DND-41 (cell line): ENCODE measurements around the gene TBCD.
A peak's percentile ranks its signal among the peaks of the same experiment; 100 is the strongest.

Experiments used
- ATAC-seq: fragments of 200-7000 bp; cut with Tn5 transposase; 3 replicates; pipeline ENCODE4 v1.9.1; 2021; ENCODE audit warnings: low read depth; ENCODE audit not compliant: insufficient read depth
- DNase-seq: peaks from one replicate; pipeline ENCODE4 v3.0.0-alpha.2; 2020
- H2AFZ ChIP-seq: 2 replicates; pipeline ENCODE4 v1.6.0; 2012; ENCODE audit warnings: low read depth, low read length
- H3K27ac ChIP-seq: 2 replicates; pipeline ENCODE4 v1.5.1; 2012; ENCODE audit warnings: low read length, inconsistent platforms
- H3K27me3 ChIP-seq: fragments of 200-600 bp; sonication (generic); 2 replicates; pipeline ENCODE4 v1.6.0; 2012; ENCODE audit warnings: low read length, mild to moderate bottlenecking, inconsistent platforms; ENCODE audit not compliant: insufficient read depth, poor library complexity
- H3K36me3 ChIP-seq: 2 replicates; pipeline ENCODE4 v1.5.1; 2012; ENCODE audit warnings: low read length, inconsistent platforms; ENCODE audit not compliant: insufficient read depth
- H3K4me1 ChIP-seq: 2 replicates; pipeline ENCODE4 v1.5.1; 2012; ENCODE audit warnings: mild to moderate bottlenecking, low read length; ENCODE audit not compliant: insufficient read depth
- H3K4me2 ChIP-seq: 2 replicates; pipeline ENCODE4 v1.6.0; 2012; ENCODE audit warnings: mild to moderate bottlenecking, moderate library complexity, low read length, inconsistent platforms; ENCODE audit not compliant: insufficient read depth
- H3K4me3 ChIP-seq, 2 experiments: fragments of 200-600 bp in 1 of 2; shearing (Covaris generic) in 1 of 2; 2 replicates each; pipeline ENCODE4 v1.5.1; 2012 to 2016; ENCODE audit warnings: inconsistent platforms in 2 of 2, low read length in 2 of 2, mild to moderate bottlenecking in 2 of 2, low read depth in 1 of 2, moderate library complexity in 1 of 2
- H3K79me2 ChIP-seq: 2 replicates; pipeline ENCODE4 v1.6.0; 2012; ENCODE audit warnings: low read length, inconsistent platforms; ENCODE audit not compliant: insufficient read depth
- H3K9ac ChIP-seq: 2 replicates; pipeline ENCODE4 v1.6.0; 2012; ENCODE audit warnings: low read depth, mild to moderate bottlenecking, inconsistent platforms, low read length, moderate library complexity
- H3K9me3 ChIP-seq: 2 replicates; pipeline ENCODE4 v1.5.1; 2012; ENCODE audit warnings: low read length, moderate library complexity, mild to moderate bottlenecking, inconsistent platforms; ENCODE audit not compliant: insufficient read depth, severe bottlenecking
- H4K20me1 ChIP-seq: 2 replicates; pipeline ENCODE4 v1.6.0; 2012; ENCODE audit warnings: low read length; ENCODE audit not compliant: insufficient read depth
- CTCF ChIP-seq: IDR thresholded peaks from 2 replicates; pipeline ENCODE4 v1.5.1; 2012; ENCODE audit warnings: borderline replicate concordance, low read length, moderate library complexity, mild to moderate bottlenecking; ENCODE audit not compliant: poor library complexity, severe bottlenecking; ENCODE audit errors: extremely low read depth
- EZH2 ChIP-seq: IDR thresholded peaks from 3 replicates; pipeline ENCODE4 v1.6.1; 2012; ENCODE audit warnings: borderline replicate concordance, low read depth, mild to moderate bottlenecking, moderate library complexity, low read length, inconsistent platforms; ENCODE audit not compliant: severe bottlenecking

The TBCD gene

DNA sequence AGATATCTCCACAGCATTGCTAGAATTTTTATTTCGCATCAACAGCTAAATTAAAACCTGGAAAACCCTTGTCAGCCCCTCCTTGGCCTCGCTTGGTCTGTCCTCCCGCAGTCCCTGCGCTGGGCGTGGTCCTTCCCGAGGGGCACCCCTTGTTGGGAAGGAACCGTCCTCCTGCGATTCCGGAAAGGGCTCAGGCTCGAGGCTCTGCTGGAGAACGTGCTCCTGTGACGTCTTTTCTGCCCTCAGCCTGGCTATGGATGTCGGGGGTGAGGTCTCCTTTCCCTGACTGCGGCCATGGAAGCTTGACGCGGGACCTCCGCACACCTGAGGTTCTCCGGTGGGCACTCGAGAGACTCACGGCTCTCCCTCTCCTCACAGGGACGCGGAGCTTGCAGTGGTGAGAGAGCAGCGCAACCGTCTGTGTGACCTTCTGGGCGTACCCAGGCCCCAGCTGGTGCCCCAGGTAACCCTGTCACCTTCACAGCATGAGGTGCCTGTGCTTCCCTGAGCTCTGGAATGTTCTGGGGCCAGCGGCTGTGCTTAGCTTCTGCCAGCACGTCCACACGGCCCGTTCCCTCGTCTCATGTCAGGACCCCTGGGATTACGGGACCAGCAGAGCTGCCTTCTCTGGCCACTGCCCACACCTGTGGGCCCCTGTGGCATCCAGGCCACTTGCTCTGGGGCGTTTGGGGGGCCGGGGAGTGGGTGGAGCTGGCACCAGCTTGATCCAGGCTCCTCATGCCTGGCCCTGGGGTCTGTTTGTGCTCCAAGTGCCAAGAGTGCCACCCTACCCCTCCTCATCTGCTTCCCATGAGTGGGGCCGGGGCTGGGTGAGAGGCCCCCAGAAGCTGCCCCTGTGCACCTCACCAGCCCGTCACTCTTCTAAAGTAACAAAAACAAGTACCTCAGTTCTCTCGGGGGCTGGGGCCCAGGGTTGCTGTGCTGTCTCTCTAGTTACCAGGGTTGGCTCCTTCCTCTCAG lies 189.4 kb downstream of the TBCD start:
- H2AFZ ChIP-seq, result no peak overlapping the region
- no peak overlapping the region for H3K4me3 ChIP-seq
- H3K9ac ChIP-seq, result no peak overlapping the region
- H3K9me3 ChIP-seq, result peaks cover 30% of the 10 kb centered on the region
- no peak for DNase-seq
- H3K4me1 ChIP-seq, result no peaks in the 10 kb centered on the region
- no peak overlapping the region for H3K27ac ChIP-seq
- H3K27me3 ChIP-seq, result no peaks in the 10 kb centered on the region
- ATAC-seq, result no peak; the same call in 2 of the 3 replicates
- H3K36me3 ChIP-seq, result peaks cover 99% of the 10 kb centered on the region
- peaks cover 4% of the 10 kb centered on the region; the same call in 1 of the 2 replicates for H3K79me2 ChIP-seq
- no peak overlapping the region for H3K4me2 ChIP-seq
- TF ChIP-seq EZH2 (no peak), CTCF (no peak)
- peaks cover 30% of the 10 kb centered on the region for H4K20me1 ChIP-seq

- peaks cover 99% of the 10 kb centered on the region for H3K36me3 ChIP-seq
- H3K9ac ChIP-seq, result no peak overlapping the region
These were observed 190.6 kb downstream of the TBCD start for GRCh38 chr17:82942166-82943130.

GRCh38 chr17:82943339-82943738 lies 191.5 kb downstream of the TBCD start:
- TF ChIP-seq EZH2 (no peak), CTCF (no peak)
- Histone ChIP-seq H3K36me3 (peaks cover 99% of the 10 kb centered on the region), H4K20me1 (peaks cover 14% of the 10 kb centered on the region), H3K27me3 (no peaks in the 10 kb centered on the region), H3K9ac (no peak overlapping the region), H2AFZ (no peak overlapping the region), H3K79me2 (no peaks in the 10 kb centered on the region), H3K27ac (no peak overlapping the region), H3K4me2 (no peak overlapping the region), H3K4me1 (no peaks in the 10 kb centered on the region), H3K4me3 (no peak overlapping the region), H3K9me3 (peaks cover 31% of the 10 kb centered on the region)
- ATAC-seq, result 0 out of 3 replicates have a peak, but pooled peaks have one; percentile 2
- DNase-seq, result no peak

More at GRCh38 chr17:82942166-82943130, 190.6 kb downstream of the TBCD start:
- ATAC-seq (no peak), DNase-seq (no peak)
- Histone ChIP-seq H3K4me3 (no peak overlapping the region), H3K27ac (peak overlapping the region; percentile 19; the same call in 1 of the 2 replicates), H2AFZ (no peak overlapping the region), H3K79me2 (no peaks in the 10 kb centered on the region), H4K20me1 (peaks cover 22% of the 10 kb centered on the region), H3K4me2 (no peak overlapping the region), H3K4me1 (no peaks in the 10 kb centered on the region), H3K9me3 (peaks cover 31% of the 10 kb centered on the region), H3K27me3 (no peaks in the 10 kb centered on the region)
- TF ChIP-seq EZH2, result no peak
- no peak for TF ChIP-seq CTCF
